ENCODE measurements around the gene CELF2. TPM values are rescaled to one million over a fixed set of nuclear protein-coding genes. Genes with fewer than 3 reads are reported as not detected.

CELF2 gene
- total RNA-seq, 1 experiment from 2014 or later = 28.7 TPM

GRCh38 chr10:11219431-11219830 lies 201.8 kb downstream of the CELF2 start:
- H2BK20ac ChIP-seq (ENCODE audit: low read depth, low read length, poor library complexity, severe bottlenecking) = no peak overlapping the region
- no peak overlapping the region for H2BK15ac ChIP-seq (ENCODE audit: low read depth, low read length)
- WGBS (ENCODE audit: extremely low coverage, insufficient read length, low lambda C conversion rate) = no CpG with 5 or more reads among the region's 3 CpGs
- H3K27ac Mint-ChIP-seq = no peak overlapping the region
- no peak overlapping the region for H3K14ac ChIP-seq (ENCODE audit: insufficient read depth, low read length)
- H2BK12ac ChIP-seq (ENCODE audit: insufficient read length, low read depth, low read length) = no peak overlapping the region
- no peak overlapping the region for H3K56ac ChIP-seq (ENCODE audit: insufficient read length, low read depth, low read length)
- H4K8ac ChIP-seq (replicated peaks; ENCODE audit: insufficient read length, low read depth, low read length) = no peak overlapping the region
- H3K4me1 Mint-ChIP-seq = peaks cover 10 to 12% of the 10 kb centered on the region in 2 experiments; a peak in 3 of 4 replicates
- H3K23me2 ChIP-seq (ENCODE audit: insufficient read length, low read depth, low read length, poor library complexity, severe bottlenecking) = no peaks in the 10 kb centered on the region
- no peak overlapping the region for H3T11ph ChIP-seq (ENCODE audit: low read length)
- H3K9me3 ChIP-seq (ENCODE audit: control insufficient read depth, low read depth, low read length) = no peaks in the 10 kb centered on the region
- no peak overlapping the region for H2BK5ac ChIP-seq (ENCODE audit: insufficient read length, low read length)
- no peak overlapping the region for H3K4me3 Mint-ChIP-seq
- H3K27me3 Mint-ChIP-seq (ENCODE audit: low read depth) = no peaks in the 10 kb centered on the region
- H2AK5ac ChIP-seq (ENCODE audit: insufficient read length, low read length) = no peak overlapping the region
- H3K4me2 ChIP-seq (ENCODE audit: insufficient read depth, insufficient read length, low read length) = no peak overlapping the region
- peaks cover 3% of the 10 kb centered on the region for H4K20me1 ChIP-seq (ENCODE audit: control insufficient read depth, insufficient read depth, insufficient read length)
- no peak overlapping the region for H3K4ac ChIP-seq (ENCODE audit: low read depth, low read length)
- no peaks in the 10 kb centered on the region for H3K27me3 ChIP-seq (ENCODE audit: insufficient read depth, low read length)
- H3K79me1 ChIP-seq (ENCODE audit: insufficient read depth, low read depth, low read length, poor library complexity, severe bottlenecking) = no peaks in the 10 kb centered on the region
- no peaks in the 10 kb centered on the region for H3K4me1 ChIP-seq (ENCODE audit: insufficient read depth, low read length)
- no peak overlapping the region for H2AFZ ChIP-seq (ENCODE audit: low read length)
- no peak overlapping the region for H3K23ac ChIP-seq (ENCODE audit: insufficient read length, low read depth, low read length)
- no peak overlapping the region for H4K91ac ChIP-seq (ENCODE audit: insufficient read length, low read depth, low read length)
- H4K5ac ChIP-seq (ENCODE audit: insufficient read length, low read depth, low read length) = no peak overlapping the region
- no peaks in the 10 kb centered on the region for H3K79me2 ChIP-seq (ENCODE audit: insufficient read depth, low read length)
- H3K36me3 Mint-ChIP-seq (ENCODE audit: insufficient read depth in 1 of 3, low read depth in 3 of 3) = no peaks in the 10 kb centered on the region; a peak in 1 of 7 replicates
- DNase-seq = no peak
- H3K27ac ChIP-seq (ENCODE audit: insufficient read length, low read depth, low read length) = no peak overlapping the region
- no peak overlapping the region for H3K18ac ChIP-seq (ENCODE audit: insufficient read length, low read depth, low read length)
- no peak for TF ChIP-seq CTCF (conservative IDR thresholded peaks at IDR 0.05)
- H2BK120ac ChIP-seq (ENCODE audit: low read depth, low read length, poor library complexity, severe bottlenecking) = no peak overlapping the region
- no peak overlapping the region for H3K9ac ChIP-seq (ENCODE audit: extremely low read depth, insufficient read length, low read length)
- H3K9me3 Mint-ChIP-seq = no peaks in the 10 kb centered on the region
